ENCODE measurements around the gene IDNK.

Gene IDNK

DNA sequence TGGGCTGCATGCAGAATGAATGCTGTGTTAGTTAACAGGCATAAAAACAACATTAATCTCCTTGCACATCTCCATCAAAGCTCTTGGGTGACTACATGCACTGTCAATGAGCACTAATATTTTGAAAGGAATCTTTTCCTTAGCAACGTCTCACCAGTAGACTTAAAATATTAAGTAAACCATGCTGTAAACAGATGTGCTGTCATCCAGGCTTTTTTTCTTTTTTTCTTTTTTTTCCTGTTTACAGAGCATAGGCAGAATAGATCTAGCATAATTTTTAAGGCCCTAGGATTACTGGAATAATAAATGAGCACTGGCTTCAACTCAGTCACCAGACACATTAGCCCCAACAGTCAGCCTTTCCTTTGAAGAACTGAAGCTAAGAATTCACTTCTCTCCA is 48.5 kb downstream of the IDNK start:
- no peak overlapping the region for H3K4me2 ChIP-seq (ENCODE audit: low read depth, low read length)
- H3K4me1 ChIP-seq (ENCODE audit: low read length) = no peaks in the 10 kb centered on the region
- no peak overlapping the region for H3K27ac ChIP-seq (ENCODE audit: low read length)
- peaks cover under 1% of the 10 kb centered on the region; the same call in 1 of the 2 replicates for H3K36me3 ChIP-seq (replicated peaks; ENCODE audit: insufficient read depth, low read length)
- no peak overlapping the region for H3K9ac ChIP-seq (ENCODE audit: low read length)
- TF ChIP-seq, protein P1, sequence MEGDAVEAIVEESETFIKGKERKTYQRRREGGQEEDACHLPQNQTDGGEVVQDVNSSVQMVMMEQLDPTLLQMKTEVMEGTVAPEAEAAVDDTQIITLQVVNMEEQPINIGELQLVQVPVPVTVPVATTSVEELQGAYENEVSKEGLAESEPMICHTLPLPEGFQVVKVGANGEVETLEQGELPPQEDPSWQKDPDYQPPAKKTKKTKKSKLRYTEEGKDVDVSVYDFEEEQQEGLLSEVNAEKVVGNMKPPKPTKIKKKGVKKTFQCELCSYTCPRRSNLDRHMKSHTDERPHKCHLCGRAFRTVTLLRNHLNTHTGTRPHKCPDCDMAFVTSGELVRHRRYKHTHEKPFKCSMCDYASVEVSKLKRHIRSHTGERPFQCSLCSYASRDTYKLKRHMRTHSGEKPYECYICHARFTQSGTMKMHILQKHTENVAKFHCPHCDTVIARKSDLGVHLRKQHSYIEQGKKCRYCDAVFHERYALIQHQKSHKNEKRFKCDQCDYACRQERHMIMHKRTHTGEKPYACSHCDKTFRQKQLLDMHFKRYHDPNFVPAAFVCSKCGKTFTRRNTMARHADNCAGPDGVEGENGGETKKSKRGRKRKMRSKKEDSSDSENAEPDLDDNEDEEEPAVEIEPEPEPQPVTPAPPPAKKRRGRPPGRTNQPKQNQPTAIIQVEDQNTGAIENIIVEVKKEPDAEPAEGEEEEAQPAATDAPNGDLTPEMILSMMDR (IDR thresholded peaks at IDR 0.05; ENCODE audit: low read length) = no peak
- peaks cover 55% of the 10 kb centered on the region for H3K79me2 ChIP-seq (ENCODE audit: low read length)
- H3K4me3 ChIP-seq (ENCODE audit: low read length) = no peak overlapping the region
- H3K9me3 ChIP-seq (replicated peaks; ENCODE audit: insufficient read depth, low read length) = no peaks in the 10 kb centered on the region
- no peaks in the 10 kb centered on the region for H3K27me3 ChIP-seq (replicated peaks; ENCODE audit: insufficient read depth, low read length)
- no peaks in the 10 kb centered on the region for H4K20me1 ChIP-seq (ENCODE audit: insufficient read depth, low read length)
- no peak overlapping the region for H2AFZ ChIP-seq (ENCODE audit: low read length)
- DNase-seq = no peak
- no peaks in the 10 kb centered on the region for H3K9me2 ChIP-seq (replicated peaks; ENCODE audit: insufficient read depth, low read length)
- no peaks in the 10 kb centered on the region for H3F3A ChIP-seq (ENCODE audit: insufficient read depth, low read length)

DNA sequence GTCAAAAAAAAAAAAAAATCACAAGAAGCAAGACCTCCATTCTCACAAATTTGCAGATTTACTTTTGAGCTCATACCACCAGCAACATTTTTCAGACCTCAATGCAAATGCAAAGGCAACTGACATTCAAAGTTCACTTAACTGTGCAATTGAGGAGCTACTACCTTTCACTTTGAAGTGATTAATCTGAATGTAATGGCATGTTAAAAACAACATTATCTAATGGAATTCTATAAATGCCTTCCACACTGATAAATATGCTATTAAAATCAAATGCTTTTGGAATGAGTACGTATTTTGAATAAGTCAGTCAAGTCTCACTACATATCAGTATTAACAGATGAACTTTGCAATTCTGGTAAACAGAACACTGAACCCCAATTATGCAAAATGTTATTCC is 52.5 kb downstream of the IDNK start:
- H2AFZ ChIP-seq (ENCODE audit: low read length) = no peak overlapping the region
- no peak overlapping the region for H3K27ac ChIP-seq (ENCODE audit: low read length)
- no peak for DNase-seq
- H3K36me3 ChIP-seq (replicated peaks; ENCODE audit: insufficient read depth, low read length) = peaks cover 14% of the 10 kb centered on the region; the same call in 1 of the 2 replicates
- H3K9me3 ChIP-seq (replicated peaks; ENCODE audit: insufficient read depth, low read length) = no peaks in the 10 kb centered on the region
- H3K4me2 ChIP-seq (ENCODE audit: low read depth, low read length) = no peak overlapping the region
- no peak for TF ChIP-seq EZH2 (optimal IDR thresholded peaks at IDR 0.05; ENCODE audit: low read depth, low read length)
- TF ChIP-seq, protein P1 (IDR thresholded peaks at IDR 0.05; ENCODE audit: low read length) = no peak
- TF ChIP-seq EZH2phosphoT487 (IDR thresholded peaks at IDR 0.05; ENCODE audit: low read length) = no peak
- no peak overlapping the region for H3K9ac ChIP-seq (ENCODE audit: low read length)
- H3K27me3 ChIP-seq (replicated peaks; ENCODE audit: insufficient read depth, low read length) = no peaks in the 10 kb centered on the region
- peaks cover 3% of the 10 kb centered on the region; the same call in 1 of the 2 replicates for H4K20me1 ChIP-seq (ENCODE audit: insufficient read depth, low read length)
- peaks cover 62% of the 10 kb centered on the region for H3K79me2 ChIP-seq (ENCODE audit: low read length)
- no peaks in the 10 kb centered on the region for H3K4me1 ChIP-seq (ENCODE audit: low read length)
- H3K4me3 ChIP-seq (ENCODE audit: low read length) = no peak overlapping the region
- no peaks in the 10 kb centered on the region for H3F3A ChIP-seq (ENCODE audit: insufficient read depth, low read length)
- H3K9me2 ChIP-seq (replicated peaks; ENCODE audit: insufficient read depth, low read length) = no peaks in the 10 kb centered on the region

DNA sequence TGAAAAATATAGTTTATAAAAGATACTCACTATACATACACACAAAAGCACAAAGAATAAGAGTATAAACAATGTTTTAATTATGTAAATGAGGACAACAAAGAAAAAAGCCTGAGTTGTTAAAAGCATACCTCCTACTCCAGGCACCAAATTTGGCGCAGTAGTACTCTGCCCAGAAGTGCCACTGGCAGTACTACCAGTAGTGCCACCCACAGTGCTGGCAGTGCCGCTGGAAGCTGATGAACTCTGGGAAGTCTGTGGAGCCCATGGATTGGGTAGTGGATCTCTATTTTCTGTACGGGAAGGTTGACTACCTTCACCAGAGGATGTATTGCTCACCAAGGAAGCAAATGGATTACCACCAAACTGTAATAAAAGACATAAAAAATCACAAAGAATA is 54.7 kb downstream of the IDNK start:
- no peak overlapping the region for H3K9ac ChIP-seq (ENCODE audit: low read length)
- peaks cover 83% of the 10 kb centered on the region for H3K79me2 ChIP-seq (ENCODE audit: low read length)
- H3K4me1 ChIP-seq (ENCODE audit: low read length) = no peaks in the 10 kb centered on the region
- no peaks in the 10 kb centered on the region for H3K27me3 ChIP-seq (replicated peaks; ENCODE audit: insufficient read depth, low read length)
- no peak overlapping the region for H3K4me3 ChIP-seq (ENCODE audit: low read length)
- TF ChIP-seq EZH2phosphoT487 (IDR thresholded peaks at IDR 0.05; ENCODE audit: low read length) (no peak), EZH2 (optimal IDR thresholded peaks at IDR 0.05; ENCODE audit: low read depth, low read length) (no peak)
- TF ChIP-seq, protein P1 (IDR thresholded peaks at IDR 0.05; ENCODE audit: low read length) = no peak
- H2AFZ ChIP-seq (ENCODE audit: low read length) = no peak overlapping the region
- no peaks in the 10 kb centered on the region for H3K9me2 ChIP-seq (replicated peaks; ENCODE audit: insufficient read depth, low read length)
- DNase-seq = no peak
- H3K4me2 ChIP-seq (ENCODE audit: low read depth, low read length) = no peak overlapping the region
- no peak overlapping the region for H3K27ac ChIP-seq (ENCODE audit: low read length)
- no peaks in the 10 kb centered on the region for H3F3A ChIP-seq (ENCODE audit: insufficient read depth, low read length)
- peaks cover 12% of the 10 kb centered on the region; the same call in 1 of the 2 replicates for H4K20me1 ChIP-seq (ENCODE audit: insufficient read depth, low read length)
- peaks cover 14% of the 10 kb centered on the region; the same call in 1 of the 2 replicates for H3K36me3 ChIP-seq (replicated peaks; ENCODE audit: insufficient read depth, low read length)
- no peaks in the 10 kb centered on the region for H3K9me3 ChIP-seq (replicated peaks; ENCODE audit: insufficient read depth, low read length)
